Activated CD4-positive, alpha-beta T cell treated with anti-CD3 and anti-CD28 coated beads for 48 hours (primary cell): ENCODE measurements around the gene GNL3.
"Not testable (repeated sequence)": the region's sequence is repeated elsewhere in the genome, so short reads cannot be mapped to it uniquely, and the experiment has no call there.

Experiments
- DNase-seq: peaks from one replicate; pipeline ENCODE4 v3.0.0-alpha.2; 2020

Gene GNL3

DNA sequence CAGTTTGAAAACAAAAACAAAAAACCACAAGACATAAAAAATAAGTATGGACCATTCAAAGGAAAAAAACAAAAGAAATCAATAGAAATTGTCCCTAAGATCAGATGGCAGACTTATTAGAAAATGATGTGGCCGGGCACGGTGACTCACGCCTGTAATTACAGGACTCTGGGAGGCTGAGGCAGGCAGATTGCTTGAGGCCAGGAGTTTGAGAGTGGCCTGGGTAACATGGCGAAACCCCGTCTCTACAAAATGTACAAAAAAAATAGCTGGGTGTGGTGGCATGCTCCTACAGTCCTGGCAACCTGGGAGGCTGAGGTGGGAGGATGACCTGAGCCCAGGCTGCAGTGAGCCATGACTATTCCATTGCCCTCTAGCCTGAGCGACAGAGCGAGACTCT is 36.7 kb downstream of the GNL3 start:
- DNase-seq: no peak

DNA sequence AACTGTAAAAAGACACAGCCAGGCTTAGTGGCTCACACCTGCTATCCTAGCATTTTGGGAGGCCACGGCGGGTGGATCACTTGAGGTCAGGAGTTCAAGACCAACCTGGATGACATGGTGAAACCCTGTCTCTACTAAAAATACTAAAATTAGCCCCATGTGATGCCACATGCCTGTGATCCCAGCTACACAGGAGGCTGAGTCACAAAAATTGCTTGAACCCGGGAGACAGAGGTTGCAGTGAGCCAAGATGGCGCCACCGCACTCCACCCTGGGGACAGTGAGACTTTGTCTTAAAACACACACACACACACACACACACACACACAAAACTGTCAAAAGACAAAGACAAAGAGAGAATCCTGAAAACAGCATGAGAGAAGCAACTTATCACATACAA is 38.1 kb downstream of the GNL3 start:
- DNase-seq: no peak

DNA sequence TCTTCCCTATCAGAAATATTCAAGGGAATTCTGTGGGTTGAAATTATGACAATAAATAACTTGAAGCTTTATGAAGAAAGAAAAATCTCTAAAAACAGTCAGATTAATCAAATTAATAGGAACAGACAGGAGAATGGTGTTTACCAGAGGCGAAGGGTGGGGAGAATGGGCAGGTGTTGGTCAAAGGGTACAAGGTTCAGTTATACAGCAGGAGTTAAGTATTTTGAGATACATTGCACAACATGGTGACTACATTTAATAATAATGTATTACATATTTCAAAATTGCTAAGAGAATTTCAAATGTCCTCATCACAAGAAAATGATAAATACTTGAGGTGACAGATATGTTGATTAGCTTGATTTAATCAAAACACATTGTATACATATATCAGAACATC is 38.7 kb downstream of the GNL3 start:
- DNase-seq: no peak

DNA sequence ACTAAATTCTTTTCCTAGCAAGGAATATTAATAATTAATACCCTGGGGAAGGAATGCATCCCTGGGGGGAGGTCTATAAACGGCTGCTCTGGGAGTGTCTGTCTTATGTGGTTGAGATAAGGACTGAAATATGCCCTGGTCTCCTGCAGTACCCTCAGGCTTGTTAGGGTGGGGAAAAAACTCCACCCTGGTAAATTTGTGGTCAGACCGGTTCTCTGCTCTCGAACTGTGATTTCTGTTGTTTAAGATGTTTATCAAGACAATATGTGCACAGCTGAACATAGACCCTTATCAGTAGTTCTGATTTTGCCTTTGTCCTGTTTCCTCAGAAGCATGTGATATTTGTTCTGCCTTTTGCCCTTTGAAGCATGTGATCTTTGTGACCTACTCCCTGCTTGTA is 42.9 kb downstream of the GNL3 start:
- not testable (repeated sequence) for DNase-seq

DNA sequence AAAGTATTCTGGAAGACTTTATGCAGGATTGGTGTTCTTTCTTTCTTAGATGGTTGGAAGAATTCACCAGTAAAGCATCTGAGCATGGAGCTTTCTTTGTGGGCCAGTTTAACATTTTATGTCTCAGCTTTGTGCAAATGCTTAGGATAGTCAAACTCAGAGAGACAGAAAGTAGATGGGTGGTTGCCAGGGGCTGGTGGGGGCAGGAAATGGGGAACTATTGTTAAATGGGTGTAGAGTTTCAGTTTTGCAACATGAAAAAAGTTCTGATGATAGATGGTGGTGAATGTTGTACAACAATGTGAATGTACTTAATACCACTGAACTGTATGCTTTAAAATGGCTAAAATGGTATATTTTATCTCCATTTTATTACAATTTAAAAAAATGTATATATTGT is 44.8 kb downstream of the GNL3 start:
- DNase-seq: no peak

DNA sequence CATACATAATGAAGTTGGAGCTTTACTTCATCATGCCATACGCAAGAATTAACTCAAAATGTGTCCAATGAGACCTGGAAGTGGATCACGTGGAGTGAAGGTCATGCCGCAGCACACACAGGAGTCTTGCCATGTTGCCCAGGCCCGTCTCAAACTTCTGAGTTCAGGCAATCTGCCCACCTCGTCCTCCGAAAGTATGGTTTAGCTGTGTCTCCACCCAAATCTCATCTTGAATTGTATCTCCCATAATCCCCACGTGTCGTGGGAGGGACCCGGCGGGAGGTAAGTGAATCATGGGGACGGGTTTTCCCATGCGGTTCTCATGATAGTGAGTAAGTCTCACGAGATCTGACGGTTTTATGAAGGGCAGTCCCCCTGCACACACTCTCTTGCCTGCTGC is 45.8 kb downstream of the GNL3 start:
- no peak for DNase-seq

DNA sequence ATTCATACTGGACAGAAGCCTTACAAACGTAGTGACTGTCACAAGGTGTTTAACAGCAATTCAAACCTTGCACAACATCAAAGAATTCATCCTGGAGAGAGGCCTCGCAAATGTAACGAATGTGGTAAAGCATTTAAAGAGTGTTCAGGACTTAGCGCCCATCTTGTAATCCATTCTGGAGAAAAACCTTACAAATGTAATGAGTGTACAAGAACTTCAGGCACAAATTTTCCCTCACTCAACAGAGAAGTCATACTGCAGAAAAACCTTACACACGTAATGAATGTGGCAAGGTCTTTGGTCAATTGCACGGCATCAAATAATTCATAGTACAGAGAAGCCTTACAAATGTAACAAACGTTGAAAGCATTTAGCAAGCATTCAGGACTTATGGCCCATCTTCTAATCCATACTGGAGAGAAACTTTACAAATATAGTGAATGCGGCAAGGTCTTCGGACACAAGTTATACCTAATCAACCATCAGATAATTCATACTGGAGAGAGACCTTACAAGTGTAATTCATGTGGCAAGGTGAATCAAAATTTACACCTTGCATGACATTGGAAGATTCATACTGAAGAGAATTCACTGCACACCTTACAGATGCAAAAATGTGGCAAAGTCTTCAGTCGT is 47.5 kb downstream of the GNL3 start:
- DNase-seq: no peak

DNA sequence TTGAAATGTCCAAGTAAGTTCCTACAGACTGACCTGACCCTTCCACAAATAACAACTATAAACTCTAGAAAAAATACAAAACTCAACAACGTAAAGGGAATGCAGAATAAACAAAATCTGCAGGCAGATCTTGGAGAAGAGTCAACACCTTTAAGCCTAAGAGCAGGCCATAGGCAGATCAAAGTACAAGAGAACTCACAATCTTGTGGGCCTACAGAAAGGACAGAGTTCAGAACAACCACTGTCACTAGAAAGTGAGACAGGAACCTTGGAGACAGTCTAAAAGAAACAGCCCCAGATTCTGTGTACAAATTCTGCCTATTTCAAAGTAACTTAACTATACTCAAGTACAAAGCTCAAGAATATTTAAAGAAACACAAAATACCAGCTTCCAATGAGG is 53.9 kb downstream of the GNL3 start:
- DNase-seq: no peak

DNA sequence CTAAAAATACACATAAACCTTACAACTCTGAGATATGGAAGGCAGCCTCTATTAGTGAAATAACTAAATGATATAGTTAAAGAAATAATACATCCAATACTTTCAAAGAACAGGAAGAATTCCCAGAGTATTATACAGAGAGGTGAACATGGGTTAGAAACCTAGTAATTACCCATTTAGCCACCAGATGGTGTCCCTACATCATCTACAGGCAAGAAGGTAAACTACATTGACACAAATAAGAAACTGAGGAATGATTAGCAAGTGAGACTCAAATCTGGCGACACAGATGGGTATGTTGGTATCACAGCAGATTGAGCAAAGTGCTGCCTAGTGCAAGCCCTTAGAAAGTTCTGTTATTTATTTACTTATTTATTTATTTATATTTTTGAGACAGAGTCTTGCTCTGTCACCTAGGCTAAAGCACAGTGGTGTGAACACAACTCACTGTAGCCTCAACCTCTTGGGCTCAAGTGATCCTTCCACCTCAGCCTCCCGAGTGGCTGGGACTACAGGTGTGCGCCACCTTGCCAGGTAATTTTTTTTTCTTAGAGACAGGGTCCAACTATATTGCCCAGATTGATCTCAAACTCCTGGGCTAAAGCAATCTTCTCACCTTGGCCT is 56.7 kb downstream of the GNL3 start:
- no peak for DNase-seq

DNA sequence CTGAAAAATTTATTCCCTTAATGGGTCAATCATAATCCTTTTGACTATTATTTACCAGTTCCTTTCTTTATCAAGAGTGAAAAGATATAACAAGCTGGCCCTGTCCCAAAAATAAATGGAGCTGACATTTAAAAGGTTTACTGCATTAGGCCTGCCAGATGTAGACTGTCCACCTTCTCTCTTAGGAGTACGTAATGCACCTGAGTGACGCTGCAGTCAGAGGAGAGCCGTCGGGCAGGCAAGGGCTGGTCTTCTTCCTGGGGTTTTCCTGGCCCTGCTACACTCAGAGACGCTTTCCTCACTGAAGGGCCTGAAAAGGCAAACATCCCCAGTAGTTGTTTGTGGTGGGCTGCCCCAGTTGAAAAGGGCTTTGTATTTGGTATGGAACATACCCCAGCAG is 57.3 kb downstream of the GNL3 start:
- no peak for DNase-seq

DNA sequence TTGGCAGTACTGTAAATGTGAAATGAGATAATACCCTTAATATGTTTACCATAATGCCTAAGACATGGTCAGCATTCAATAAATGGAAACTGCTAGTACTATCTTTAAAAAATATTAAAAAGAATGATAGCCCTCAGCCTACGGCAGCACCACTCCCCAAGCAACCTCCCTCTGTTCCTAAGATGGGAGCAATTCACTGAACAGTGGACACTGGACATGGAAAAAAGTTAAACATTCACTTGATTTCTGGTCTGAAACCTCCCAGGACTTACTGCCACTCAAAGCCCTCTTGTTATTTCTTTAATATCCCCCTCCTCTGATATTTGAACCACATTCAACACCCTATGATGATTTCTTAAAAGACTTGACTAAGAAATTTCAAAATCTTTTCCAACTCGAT is 57.9 kb downstream of the GNL3 start:
- DNase-seq: no peak
